NCI-H460 (cell line): ENCODE results near the gene GNG7. TPM values are rescaled to one million over a fixed set of nuclear protein-coding genes. Genes with fewer than 3 reads are reported as not detected.
A peak's percentile ranks its signal among the peaks of the same experiment; 100 is the strongest.
"Not testable (repeated sequence)": the region's sequence is repeated elsewhere in the genome, so short reads cannot be mapped to it uniquely, and the experiment has no call there.

ENCODE experiments used
- DNase-seq: peaks from one replicate; pipeline ENCODE4 v3.0.0-alpha.2; 2016; ENCODE audit warnings: low read depth; ENCODE audit errors: extremely low read depth
- total RNA-seq: library from RNA; depleted of rRNA; stranded (reverse); fragments of >200 nt; shearing (Covaris generic); gene quantifications from 2 replicates; pipeline ENCODE4 v1.2.3, GENCODE V29; 2014

GNG7 gene
- total RNA-seq, 1 experiment from 2014 or later: not detected

DNA sequence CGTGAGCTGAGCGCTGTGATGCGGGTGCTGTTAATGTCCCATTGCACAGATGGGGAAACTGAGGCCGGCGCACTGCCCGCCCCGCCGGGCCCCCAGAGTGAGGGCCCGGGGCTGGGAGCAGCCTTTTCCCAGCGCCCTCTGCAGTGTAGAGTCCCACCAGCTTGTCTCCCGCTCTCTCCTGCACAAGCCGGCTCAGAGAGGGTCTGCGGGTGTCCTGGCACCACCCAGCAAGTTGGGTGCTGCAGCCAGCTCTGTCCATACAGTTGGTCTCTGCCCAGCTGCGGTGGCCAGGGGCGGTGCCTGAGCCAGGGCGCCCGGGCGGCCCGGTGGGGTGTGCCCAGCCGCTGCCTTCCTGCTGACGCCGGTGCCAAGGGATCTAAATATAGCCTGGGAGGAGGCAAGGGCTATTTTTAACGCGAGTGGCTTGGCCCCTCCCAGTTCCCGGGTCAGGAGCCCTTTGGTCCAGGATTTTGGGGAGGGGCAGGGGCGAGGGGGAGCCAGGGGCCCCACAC is 207.3 kb downstream of the GNG7 start:
- peak; percentile 67 for DNase-seq

DNA sequence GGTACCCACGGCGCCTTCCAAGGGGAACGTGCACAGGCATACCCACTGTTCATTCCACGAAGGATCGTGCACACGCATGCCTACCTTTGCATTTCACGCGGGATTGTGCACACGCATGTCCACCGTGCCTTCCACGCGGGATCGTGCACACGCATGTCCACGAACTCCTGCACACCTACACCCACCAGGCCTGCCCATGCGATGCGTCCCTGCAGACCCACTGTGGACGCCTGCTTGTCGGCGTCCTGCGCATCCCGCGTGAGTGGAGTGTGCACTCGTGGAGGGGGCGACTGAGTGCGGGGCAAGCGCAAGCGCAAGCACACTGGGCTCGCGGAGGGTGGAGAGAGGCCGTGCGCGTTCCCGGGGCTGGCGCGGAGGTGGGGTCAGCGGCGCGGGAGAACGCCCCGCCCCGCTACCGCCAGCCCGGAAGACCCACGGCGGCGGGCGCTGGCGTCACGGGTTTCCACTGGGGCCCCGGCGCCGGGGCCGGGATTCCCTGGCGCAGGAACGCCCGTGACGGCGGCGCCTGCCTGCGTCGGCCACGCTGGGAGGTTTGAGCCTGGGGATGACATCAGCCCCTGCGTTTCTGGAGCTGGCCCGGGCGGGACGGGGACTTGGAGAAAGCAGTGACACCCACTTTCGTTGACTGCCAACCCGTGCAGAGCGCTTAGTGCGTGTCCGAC is 207.9 kb downstream of the GNG7 start:
- DNase-seq: no peak

DNA sequence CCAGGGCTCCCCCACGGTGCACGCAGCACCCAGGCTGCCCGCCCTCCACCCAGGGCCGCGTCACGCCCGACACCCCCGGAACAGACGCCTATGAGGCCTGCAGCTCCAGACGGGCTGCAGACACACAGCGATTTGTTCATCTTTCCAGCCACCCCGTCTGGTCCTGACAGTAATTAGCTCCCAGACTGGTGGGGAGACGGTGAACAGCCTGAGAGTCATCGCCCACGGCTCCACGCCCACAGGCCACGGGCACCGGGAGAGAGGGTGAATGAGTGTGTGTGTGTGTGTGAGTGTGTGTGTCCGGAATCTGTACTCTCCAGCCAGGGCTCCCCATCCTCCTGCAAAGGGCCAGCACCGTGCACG is 208.4 kb downstream of the GNG7 start:
- no peak for DNase-seq

DNA sequence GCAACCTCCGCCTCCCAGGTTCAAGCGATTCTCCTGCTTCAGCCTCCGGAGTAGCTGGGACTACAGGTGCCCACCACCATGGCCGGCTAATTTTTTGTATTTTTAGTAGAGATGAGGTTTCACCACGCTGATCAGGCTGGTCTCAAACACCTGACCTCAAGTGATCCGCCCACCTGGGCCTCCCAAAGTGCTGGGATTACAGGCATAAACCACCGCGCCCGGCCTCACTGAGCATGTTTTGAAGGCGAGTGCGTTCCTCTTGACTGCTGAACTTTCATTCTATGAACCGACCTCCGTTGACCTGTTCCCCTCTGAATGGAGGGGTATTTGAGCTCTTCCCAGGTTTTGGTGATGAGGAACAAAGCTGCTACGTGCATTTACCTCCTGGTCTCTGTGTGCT is 209.0 kb downstream of the GNG7 start:
- not testable (repeated sequence) for DNase-seq

DNA sequence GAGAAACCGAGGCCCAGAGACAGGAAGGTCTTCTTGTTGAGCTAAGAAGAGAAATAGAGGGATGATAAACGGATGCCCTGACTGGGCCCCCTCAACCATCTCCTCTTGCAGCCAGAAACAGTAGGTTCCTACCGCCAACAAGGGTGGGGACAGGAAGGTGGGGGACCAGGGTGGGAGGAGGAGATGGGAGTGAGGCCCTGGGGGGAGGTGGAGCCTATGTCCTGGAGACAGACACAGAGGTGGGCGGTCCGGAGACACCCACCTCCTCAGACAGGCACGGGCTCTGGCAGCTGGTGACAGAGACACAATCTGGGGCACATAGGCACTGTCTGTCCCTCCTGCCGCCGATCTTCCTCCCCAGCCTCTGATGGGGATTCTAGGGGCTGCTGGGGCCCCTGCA is 209.6 kb downstream of the GNG7 start:
- DNase-seq: no peak

DNA sequence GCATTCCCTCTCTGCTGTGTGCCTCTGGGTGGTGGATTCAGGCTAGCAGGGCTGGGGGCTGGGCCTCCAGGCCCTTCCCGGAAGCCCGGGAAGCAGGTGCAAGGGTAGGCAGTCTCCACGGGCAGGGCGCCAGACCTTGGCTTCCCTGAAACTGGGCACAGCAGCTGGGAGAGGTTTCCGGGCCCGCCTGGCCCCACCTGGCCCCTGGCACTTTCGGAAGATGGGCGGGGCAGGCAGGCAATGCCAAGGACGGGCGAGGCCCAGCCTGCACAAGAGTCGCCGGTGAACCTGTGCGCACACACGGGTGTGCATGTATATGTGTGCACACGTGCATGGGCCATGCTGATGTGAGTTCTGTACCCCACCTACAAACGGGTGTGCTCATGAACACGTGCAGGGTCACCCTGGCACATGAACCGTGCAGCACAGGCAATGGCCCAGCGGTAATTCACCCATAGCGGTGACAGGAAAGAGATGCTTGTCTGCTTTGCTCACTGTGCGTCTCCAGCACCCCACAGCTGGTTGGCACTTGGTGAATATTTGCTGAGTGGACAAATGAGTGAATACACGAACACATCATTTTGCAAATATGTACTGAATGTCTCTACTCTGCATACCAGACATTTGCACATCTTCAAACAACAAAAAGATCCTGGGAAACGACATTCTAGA is 211.2 kb downstream of the GNG7 start:
- no peak for DNase-seq

DNA sequence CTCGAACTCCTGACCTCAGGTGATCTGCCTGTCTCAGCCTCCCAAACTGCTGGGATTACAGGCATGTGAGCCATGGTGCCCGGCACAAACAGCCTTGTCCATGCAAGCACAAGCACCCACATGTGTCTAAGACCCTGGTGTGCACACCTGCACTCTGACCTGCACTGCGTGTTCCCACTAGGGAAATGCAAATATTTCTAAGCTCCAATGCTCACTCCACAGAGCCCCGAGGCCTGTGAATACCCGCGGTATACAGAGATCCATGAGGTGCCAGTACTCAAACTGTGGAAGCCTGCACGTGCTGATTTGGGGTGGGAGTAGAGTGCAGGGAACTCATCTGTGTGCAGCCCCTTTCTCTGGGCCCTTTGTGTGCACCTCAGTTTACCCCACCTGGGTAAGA is 211.8 kb downstream of the GNG7 start:
- no peak for DNase-seq

DNA sequence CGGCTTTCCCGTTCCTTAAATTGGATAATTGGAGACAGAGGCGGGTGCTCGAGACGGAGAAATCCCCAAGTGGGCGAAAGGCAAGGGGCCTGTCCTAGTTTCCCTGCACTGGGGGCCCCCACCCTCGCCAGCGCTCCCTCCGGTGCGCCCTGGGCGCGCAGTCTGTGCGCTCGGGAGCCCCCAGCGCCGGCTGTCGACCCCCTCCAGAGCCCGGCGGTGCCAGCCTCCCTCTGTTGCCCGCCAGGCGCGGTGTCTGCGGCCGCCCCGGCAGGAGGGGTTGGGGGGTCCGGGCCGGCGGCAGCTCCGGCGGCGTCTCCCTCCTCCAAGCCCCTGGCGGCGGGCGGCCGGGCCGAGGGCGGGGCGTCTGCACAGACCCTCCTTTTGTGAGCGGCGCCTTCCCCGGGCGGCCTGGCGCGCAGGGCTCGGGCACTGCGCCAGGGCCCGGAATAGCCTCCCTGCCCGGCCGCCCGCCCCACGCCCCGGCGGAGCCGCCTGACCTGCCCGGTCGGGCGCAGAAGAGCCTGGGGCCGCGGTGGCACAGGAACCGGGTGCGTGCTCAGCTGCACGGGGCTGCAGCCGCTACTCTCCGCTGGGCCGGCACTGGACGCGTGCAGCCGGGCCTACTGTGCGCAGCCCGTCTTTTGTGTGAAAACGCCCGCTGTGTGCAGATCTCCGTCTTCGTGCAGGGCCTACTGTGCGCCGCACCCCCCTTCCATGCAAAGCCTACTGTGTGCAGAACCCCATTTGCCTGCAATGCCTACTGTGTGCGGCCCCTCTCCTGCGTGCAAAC is 213.4 kb downstream of the GNG7 start:
- DNase-seq: no peak

DNA sequence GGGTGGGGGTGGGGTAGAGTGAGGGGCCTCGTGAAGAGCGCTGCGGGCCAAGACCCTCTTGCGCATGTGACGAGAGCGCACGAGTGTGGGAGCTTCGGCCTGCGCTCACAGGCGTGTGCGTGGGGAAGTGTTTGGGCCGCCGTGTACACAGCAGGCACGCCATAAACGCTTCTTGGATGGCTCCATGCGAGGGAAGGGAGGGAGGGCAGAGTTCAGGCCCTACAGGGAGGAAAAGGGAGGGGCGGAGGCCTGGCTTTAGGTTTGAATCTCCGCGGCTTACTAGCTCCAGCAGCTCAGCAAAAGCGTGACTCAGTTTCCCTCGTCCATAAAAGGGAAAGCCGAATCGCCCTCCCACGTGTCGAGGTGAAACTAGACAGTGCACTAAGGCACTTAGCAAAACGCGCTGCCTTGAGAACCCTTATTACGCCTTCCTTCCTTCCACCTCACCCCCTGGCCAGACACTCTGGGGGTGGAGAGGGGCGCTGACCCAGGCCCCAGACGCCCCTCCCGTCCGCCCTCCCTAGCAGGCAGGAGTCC is 214.0 kb downstream of the GNG7 start:
- no peak for DNase-seq

DNA sequence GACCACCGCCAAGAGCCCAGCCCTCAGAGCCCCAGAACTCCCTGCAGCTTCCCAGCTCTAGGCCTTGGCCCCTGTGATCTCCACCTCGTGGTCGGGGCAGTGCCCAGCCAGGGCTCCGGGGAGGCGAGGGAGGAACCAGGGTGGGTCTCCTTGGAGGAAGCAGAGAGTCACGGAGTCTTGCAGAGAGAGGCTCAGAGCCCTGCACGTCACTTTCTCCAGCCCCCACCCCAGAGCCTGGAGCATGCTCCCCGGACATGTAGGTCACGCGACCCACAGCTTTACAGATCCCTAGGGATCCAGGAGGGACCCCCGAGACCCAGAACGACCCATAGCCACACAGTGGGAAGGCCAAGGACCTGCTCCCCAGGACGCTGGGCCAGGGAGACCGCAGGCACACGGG is 214.7 kb downstream of the GNG7 start:
- no peak for DNase-seq

DNA sequence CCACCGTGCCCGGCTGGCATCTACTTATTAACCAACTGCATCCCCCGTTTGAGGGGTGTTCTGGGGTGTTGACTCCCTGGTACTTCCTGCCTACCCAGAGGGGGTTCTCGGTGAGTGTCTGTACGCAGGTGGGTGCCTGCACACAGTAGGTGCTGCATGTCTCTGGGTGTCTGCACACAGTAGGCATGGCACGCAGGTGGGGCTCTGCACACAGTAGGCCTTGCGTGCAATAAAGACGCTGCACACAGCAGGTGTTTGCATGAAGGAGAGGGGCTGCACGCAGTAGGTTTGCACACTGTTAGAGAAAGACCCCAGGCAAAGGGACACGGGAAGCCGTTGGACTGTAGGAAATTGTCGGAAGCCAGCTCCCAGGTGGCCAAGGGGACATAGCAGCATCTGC is 215.4 kb downstream of the GNG7 start:
- no peak for DNase-seq

DNA sequence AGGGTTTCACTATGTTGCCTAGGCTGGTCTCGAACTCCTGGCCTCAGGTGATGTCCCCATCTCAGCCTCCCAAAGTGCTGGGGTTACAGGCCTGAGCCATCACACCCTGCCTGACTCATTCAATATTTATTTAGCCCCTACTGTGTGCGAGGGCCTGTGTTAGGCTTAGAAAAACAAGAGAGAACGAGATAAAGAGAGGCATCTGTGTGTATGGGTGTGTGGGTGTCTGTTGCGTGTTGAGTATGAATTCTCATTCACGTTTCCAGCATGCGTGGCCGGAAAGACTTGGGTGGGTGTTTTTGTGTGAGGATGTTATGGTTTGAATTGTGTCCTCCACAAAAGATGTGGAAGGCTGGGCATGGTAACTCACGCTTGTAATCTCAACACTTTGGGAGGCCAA is 217.1 kb downstream of the GNG7 start:
- no peak for DNase-seq

DNA sequence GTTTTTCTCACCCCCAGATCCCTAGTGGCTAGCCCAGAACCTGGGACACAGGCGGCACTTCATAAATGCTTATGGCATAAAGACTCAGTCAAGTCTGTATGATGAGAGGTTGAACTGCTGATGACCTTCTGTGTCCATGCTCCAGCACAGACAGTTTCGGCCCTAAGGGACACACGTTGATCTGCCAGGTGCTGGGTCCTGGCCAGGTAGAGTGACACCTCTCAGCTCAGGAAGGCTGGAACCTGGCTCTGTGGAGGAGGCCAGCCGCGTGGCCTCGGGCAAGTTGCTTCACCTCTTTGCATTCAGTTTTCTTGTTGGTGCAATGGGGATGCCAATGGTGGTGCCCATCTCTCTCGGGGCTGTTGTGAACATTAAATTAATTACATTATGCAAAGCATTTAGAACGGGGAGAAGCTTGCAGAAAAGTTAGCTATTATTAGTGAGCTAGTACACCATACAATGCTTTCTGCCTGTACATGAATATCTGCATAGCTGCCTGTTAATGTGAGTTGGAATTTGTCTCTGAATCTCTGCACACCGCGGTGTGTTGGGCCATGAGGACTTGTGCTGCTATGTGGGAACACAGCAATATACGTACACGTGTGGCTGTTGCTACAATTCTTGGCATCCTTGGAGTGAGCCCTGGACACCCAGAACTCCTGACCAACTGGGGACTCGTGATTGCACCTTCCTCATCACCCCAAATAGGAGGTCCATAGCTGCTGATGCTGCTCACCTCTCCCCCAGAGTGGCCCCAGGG is 218.1 kb downstream of the GNG7 start:
- DNase-seq: no peak

DNA sequence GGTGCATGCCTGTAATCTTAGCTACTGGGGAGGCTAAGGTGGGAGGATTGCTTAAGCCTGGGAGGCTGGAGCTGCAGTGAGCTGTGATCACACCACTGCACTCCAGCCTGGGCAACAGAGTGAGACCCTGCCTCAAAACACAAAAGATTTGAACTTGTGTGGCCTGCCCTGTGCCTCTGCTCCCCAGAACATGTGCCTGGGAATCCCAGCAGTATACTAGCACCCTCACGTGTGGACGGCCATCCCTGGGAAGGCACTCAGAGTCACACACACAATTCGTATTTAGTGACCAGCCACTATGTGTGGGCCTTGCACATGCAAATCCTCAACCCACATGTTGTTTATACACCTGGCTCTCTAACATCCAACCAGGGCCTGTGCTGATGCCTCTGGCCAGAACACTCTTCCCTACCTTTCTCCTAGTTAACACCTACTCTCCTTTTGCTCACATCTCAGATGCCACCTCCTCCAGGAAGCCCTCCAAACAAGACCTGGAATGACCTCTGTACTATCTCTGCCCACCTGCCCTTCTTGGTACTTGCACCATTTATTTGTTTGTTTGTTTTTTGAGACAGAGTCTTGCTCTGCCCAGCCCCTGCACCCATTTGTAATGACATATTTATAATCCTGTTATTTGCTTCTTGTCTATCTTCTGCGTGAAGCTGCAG is 218.9 kb downstream of the GNG7 start:
- no peak for DNase-seq

DNA sequence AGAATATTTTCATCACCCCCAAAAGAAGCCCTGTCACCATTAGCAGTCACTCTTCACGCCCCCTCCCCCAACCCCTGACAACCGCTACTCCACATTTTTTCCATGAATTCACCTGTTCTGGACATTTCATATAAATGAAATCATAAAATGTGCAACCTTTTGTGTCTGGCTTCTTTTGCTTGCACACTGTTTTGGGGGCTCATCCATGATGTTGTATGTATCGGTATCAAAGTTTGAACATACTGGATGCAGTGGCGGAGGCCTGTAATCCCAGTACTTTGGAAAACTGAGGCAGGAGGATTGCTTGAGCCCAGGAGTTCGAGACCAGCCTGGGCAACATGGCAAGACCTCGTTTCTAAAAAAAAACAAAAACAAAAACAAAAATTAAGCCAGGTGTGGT is 219.4 kb downstream of the GNG7 start:
- no peak for DNase-seq

DNA sequence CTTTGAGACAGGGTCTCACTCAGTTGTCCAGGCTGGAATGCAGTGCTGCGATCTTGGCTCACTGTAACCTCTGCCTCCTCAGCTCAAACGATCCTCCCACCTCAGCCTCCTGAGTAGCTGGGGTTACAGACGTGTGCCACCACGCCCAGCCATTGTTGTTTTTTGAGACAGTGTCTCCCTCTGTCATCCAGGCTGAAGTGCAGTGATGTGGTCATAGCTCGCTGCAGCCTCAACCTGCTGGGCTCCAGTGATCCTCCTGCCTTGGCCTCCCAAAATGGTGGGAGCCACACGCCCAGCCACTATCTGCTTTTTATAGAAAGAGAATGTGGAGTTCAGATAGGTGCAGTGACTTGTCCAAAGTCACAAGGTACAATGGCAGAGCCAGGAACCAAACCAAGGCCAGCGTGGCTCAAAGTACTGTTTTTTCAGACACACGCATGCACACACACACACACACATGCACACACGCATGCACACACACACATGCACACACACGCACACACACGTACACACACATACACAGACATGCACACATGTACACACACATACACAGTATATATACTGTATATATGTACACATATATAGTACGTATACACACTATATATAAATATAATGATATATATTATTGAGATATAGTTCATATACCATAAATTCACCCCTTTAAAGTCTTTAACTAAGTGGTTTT is 220.0 kb downstream of the GNG7 start:
- DNase-seq: no peak

DNA sequence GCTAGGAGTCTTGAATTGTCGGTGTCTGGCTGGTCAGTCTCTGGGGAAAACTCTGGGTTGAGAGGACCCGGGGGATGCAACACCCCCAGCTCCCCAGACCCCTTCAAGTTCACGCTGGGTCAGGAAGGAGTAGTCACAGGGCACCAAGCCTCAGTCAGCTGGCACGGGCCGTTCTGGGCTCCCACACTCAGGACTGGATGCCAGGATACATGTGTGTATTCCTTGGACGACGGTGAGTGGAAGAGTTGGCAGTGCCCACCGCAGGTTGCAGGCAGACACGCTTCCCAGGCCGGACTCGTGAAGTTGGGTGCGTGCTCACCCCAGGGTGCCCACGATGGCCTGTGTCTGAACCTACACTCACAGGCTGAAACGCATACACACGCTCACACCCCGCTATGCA is 221.0 kb downstream of the GNG7 start:
- DNase-seq: no peak

DNA sequence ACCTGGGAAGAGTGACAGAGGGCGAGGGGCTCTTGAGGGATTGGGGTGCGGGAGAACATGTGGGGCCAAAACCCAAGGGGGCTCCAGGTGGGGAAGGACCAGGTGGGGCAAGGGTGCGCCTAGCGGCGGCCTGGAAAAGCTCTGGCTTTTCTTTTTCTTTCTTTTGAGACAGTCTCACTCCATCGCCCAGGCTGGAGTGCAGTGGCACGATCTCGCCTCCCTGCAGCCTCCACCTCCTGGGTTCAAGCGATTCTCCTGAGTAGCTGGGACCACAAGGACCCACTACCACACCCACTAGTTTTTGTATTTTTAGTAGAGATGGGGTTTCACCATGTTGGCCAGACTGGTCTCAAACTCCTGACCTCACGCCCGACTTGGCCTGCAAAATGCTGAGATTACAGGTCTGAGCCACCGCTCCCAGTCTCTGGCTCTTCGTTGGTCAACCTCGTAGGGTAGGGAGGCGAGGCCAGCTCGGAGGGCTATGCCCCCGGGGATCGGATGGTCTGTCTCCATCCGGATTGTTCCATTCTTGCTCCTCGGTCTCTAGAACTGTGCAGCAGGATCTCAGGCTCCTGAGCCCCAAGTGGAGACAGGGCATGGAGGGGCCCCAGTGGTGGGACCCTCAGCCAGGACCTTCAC is 222.8 kb downstream of the GNG7 start:
- no peak for DNase-seq
